ENCODE data around the gene ZNF175. TPM values are rescaled to one million over a fixed set of nuclear protein-coding genes. Genes with fewer than 3 reads are reported as not detected.
"Not testable (repeated sequence)": the region's sequence is repeated elsewhere in the genome, so short reads cannot be mapped to it uniquely, and the experiment has no call there.

Gene ZNF175
- total RNA-seq, 1 donor from 2014 or later: 5.2 TPM

DNA sequence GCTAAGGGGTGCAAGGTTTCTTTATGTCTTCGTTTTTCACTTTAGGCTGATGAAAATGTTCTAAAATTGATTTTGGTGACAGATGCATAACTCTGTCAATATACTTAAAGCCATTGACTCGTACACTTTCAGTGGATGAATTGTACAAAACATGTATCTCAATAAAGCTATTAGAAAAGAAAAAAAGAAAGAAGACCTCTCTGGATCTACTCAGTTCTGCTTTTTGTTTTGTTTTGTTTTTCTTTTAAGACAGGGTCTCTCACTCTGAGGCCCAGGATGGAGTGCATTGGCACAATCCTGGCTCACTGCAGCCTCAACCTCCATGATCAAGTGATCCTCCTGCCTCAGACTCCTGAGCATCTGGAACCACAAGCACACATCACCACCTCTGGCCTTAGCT, 55.6 kb downstream of the ZNF175 start:
- no peak for DNase-seq (ENCODE audit: low spot score)
- no peak for ATAC-seq

- DNase-seq (ENCODE audit: low spot score) (no peak), ATAC-seq (no peak)
Measured at GRCh38 chr19:51627491-51628138, 56.5 kb downstream of the ZNF175 start.

GRCh38 chr19:51628153-51628939, 57.3 kb downstream of the ZNF175 start:
- DNase-seq (ENCODE audit: low spot score) (no peak), ATAC-seq (no peak)

- peak; percentile 52 for ATAC-seq
- DNase-seq (ENCODE audit: low spot score): not testable (repeated sequence)
Measured at GRCh38 chr19:51630315-51630714, 59.2 kb downstream of the ZNF175 start, which contains the start of gene SIGLEC5. Gene SIGLEC5, minus strand, starts transcription at chr19:51630401. Its CDS starts 66 bp downstream, at chr19:51630335.

GRCh38 chr19:51632126-51632525, 61.0 kb downstream of the ZNF175 start:
- ATAC-seq: no peak
- no peak for DNase-seq (ENCODE audit: low spot score)

DNA sequence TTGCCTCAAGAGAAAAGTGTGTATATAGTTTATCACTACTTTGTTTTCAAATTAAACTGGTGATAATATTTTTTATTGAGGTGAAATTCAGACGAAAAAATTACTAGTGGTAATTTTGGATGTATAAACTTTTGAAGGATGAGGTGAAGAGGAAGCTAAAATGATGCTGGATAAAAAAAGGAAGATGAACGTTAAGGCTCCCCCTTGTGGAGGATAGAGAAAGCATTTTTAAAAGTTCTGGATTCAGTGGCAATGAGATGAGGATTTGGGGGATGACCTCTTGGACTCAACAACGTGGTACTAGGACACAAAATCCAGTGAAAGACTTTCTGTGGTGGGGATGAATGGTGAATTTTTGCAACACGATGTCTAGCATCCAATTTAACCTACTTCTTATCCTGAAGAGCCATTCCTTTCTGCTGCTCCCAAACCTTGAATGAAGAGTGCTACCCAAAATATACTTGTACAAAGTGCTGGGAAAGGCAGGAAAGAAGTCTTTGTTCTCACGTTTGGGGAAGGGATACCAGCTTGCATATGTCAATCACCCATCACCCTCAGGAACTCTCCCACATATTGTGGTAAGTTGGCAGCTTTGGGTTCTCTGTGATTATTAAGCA, 66.4 kb downstream of the ZNF175 start:
- ATAC-seq: no peak
- DNase-seq (ENCODE audit: low spot score): no peak

DNA sequence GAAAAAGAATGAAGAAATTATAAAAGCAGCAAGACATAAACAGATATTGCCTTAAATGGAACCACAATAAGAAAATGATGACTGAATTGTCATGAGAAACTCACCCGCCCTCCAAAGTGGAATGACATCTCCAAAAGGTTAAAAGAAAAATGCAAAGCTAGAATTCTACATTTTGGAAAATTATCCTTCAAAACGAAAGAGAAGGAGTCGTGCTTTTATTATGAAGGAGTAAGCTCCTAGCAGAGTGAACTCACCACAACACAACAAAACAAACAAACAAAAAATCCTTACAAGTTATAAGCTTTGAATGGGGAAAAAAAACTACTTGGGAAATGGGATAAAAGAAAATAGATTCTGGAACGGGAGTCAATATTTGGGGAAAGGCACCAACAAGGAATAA, 68.8 kb downstream of the ZNF175 start:
- DNase-seq (ENCODE audit: low spot score) (no peak), ATAC-seq (no peak)

GRCh38 chr19:51640386-51640785, 69.3 kb downstream of the ZNF175 start:
- ATAC-seq (no peak), DNase-seq (ENCODE audit: low spot score) (no peak)

GRCh38 chr19:51641648-51642047, 70.6 kb downstream of the ZNF175 start:
- ATAC-seq (no peak), DNase-seq (ENCODE audit: low spot score) (no peak)

Other genes starting within 250 kb of the ZNF175 start
- 1.8 TPM for gene VSIG10L, start 229.1 kb upstream of the ZNF175 start, total RNA-seq
- 378 TPM for gene ETFB, start 204.9 kb upstream of the ZNF175 start, total RNA-seq
- gene CLDND2, start 202.3 kb upstream of the ZNF175 start, total RNA-seq: not detected
- 1.7 TPM for gene NKG7, start 198.6 kb upstream of the ZNF175 start, total RNA-seq
- gene LIM2, start 183.3 kb upstream of the ZNF175 start, total RNA-seq: not detected
- not detected for gene C19orf84, start 180.7 kb upstream of the ZNF175 start, total RNA-seq
- 3.2 TPM for gene SIGLEC10, start 153.6 kb upstream of the ZNF175 start, total RNA-seq
- gene SIGLEC8, start 112.8 kb upstream of the ZNF175 start, total RNA-seq: 1.1 TPM
- gene CEACAM18, start 92.7 kb upstream of the ZNF175 start, total RNA-seq: not detected
- 0.20 TPM for gene SIGLEC12, start 69.5 kb upstream of the ZNF175 start, total RNA-seq
- 0.20 TPM for gene SIGLEC6, start 39.6 kb upstream of the ZNF175 start, total RNA-seq
- gene SIGLEC5, start 59.1 kb downstream of the ZNF175 start, total RNA-seq: not detected
- gene SIGLEC14, start 75.5 kb downstream of the ZNF175 start, total RNA-seq: 2.6 TPM
- gene SPACA6, start 122.0 kb downstream of the ZNF175 start, total RNA-seq: 4.3 TPM
- gene HAS1, start 152.7 kb downstream of the ZNF175 start, total RNA-seq: not detected
- gene FPR1, start 180.6 kb downstream of the ZNF175 start, total RNA-seq: 1.4 TPM
- 0.73 TPM for gene FPR2, start 189.9 kb downstream of the ZNF175 start, total RNA-seq
- 1.6 TPM for gene FPR3, start 223.9 kb downstream of the ZNF175 start, total RNA-seq

All from left lobe of liver (tissue), 2 donors.